WERI-Rb-1 (cell line): ENCODE measurements around the gene SNRNP40.
"Not testable (repeated sequence)": the region's sequence is repeated elsewhere in the genome, so short reads cannot be mapped to it uniquely, and the experiment has no call there.

Source experiments
- DNase-seq: peaks from one replicate; pipeline ENCODE4 v3.0.0-alpha.2; 2020
- H3K27ac ChIP-seq: fragments of 250-450 bp; sonication (Bioruptor Pico); 2 replicates; pipeline ENCODE4 v1.5.1; 2020; ENCODE audit warnings: mild to moderate bottlenecking, moderate library complexity
- H3K27me3 ChIP-seq: fragments of 250-450 bp; sonication (Bioruptor Pico); 2 replicates; pipeline ENCODE4 v1.5.1; 2021; ENCODE audit warnings: mild to moderate bottlenecking, low read depth, moderate library complexity; ENCODE audit not compliant: insufficient read depth, severe bottlenecking
- H3K36me3 ChIP-seq: fragments of 250-450 bp; sonication (Bioruptor Pico); 2 replicates; pipeline ENCODE4 v1.5.1; 2020; ENCODE audit warnings: mild to moderate bottlenecking, moderate library complexity
- H3K4me3 ChIP-seq: 2 replicates; pipeline ENCODE4 v1.5.1; 2011; ENCODE audit warnings: low read depth, mild to moderate bottlenecking, control low read depth, low read length
- H3K9me3 ChIP-seq: fragments of 250-450 bp; sonication (Bioruptor Pico); 2 replicates; pipeline ENCODE4 v1.5.1; 2021; ENCODE audit warnings: mild to moderate bottlenecking, moderate library complexity; ENCODE audit not compliant: severe bottlenecking
- CTCF ChIP-seq: IDR thresholded peaks from 2 replicates; pipeline ENCODE4 v1.5.1; 2011; ENCODE audit warnings: low read depth, mild to moderate bottlenecking, control low read depth, inconsistent platforms, low read length

Gene SNRNP40

GRCh38 chr1:31297277-31298247 lies 974 bp upstream of the SNRNP40 start:
- H3K36me3 ChIP-seq: peaks cover 35% of the 10 kb centered on the region
- H3K9me3 ChIP-seq: no peaks in the 10 kb centered on the region
- no peaks in the 10 kb centered on the region for H3K27me3 ChIP-seq
- no peak for TF ChIP-seq CTCF
- peak overlapping the region; percentile 61 for H3K27ac ChIP-seq
- H3K4me3 ChIP-seq: peak overlapping the region; percentile 100
- no peak for DNase-seq

- Histone ChIP-seq H3K36me3 (peaks cover 51% of the 10 kb centered on the region), H3K27me3 (no peaks in the 10 kb centered on the region), H3K27ac (peak overlapping the region; percentile 94), H3K9me3 (no peaks in the 10 kb centered on the region), H3K4me3 (peak overlapping the region; percentile 100)
- DNase-seq: no peak
- no peak for TF ChIP-seq CTCF
These were observed 608 bp downstream of the SNRNP40 start for GRCh38 chr1:31295874-31296485.

- TF ChIP-seq CTCF: no peak
- Histone ChIP-seq H3K9me3 (no peaks in the 10 kb centered on the region), H3K27me3 (no peaks in the 10 kb centered on the region), H3K27ac (no peak overlapping the region), H3K4me3 (no peak overlapping the region), H3K36me3 (peaks cover 96% of the 10 kb centered on the region)
- no peak for DNase-seq
These were observed 7.6 kb downstream of the SNRNP40 start for GRCh38 chr1:31289021-31289420.

- H3K9me3 ChIP-seq, H3K27me3 ChIP-seq, H3K4me3 ChIP-seq, H3K27ac ChIP-seq, DNase-seq: not testable (repeated sequence)
- H3K36me3 ChIP-seq: peaks cover 96% of the 10 kb centered on the region
These were observed 8.8 kb downstream of the SNRNP40 start for GRCh38 chr1:31287791-31288190.

GRCh38 chr1:31282426-31282825 lies 14.2 kb downstream of the SNRNP40 start:
- not testable (repeated sequence) for H3K9me3 ChIP-seq, H3K4me3 ChIP-seq, DNase-seq, H3K27ac ChIP-seq, H3K27me3 ChIP-seq
- peaks cover 89% of the 10 kb centered on the region for H3K36me3 ChIP-seq

GRCh38 chr1:31273619-31274018 lies 23.0 kb downstream of the SNRNP40 start:
- Histone ChIP-seq H3K27me3 (no peaks in the 10 kb centered on the region), H3K9me3 (no peaks in the 10 kb centered on the region), H3K36me3 (peaks cover 72% of the 10 kb centered on the region), H3K4me3 (no peak overlapping the region), H3K27ac (peak overlapping the region; percentile 74)
- no peak for TF ChIP-seq CTCF
- no peak for DNase-seq
